Germinal center (tissue), 1 donor: ENCODE data around the gene B4GALT1.
"Not testable (repeated sequence)": the region's sequence is repeated elsewhere in the genome, so short reads cannot be mapped to it uniquely, and the experiment has no call there.

ENCODE experiments used
- DNase-seq: peaks from one replicate; pipeline ENCODE4 v3.0.0; 2012; ENCODE audit warnings: mixed read lengths, low spot score

Gene B4GALT1

DNA sequence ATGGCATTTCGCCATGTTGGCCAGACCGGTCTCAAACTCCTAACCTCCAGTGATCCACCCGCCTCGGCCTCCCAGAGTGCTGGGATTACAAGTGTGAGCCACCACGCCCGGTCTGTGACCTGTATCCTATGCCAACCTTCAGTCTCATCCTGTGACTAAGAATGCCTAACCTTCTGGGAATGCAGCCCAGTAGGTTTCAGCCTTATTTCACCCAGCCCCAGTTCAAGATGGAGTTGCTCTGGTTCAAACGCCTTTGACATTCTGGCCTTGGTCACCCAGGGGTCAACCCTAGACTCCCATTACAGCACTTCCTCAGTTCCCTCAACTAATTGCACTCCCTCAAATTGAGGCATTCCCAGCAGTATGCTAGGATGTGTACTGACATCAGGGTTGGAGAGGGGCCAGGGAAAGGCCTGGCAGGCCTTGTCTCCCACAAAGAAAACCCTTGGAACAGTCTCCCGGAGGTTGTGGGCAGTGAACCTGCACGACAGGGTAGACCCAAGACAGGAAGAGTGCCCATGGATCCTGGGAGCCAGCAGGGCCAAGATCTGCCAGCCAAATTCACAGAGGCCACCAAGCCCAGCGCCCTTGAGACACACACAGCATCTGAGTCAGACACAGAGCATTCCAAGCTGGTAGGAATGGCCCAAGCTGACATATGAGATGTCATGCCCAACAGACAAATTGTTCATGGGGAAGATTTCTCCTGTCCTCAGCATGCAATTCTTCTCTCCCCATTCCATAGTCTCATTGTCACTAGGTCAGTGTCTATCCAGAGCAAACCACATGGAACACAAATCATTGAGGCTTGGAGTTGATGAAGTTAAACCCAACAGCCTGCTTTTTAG lies 65.8 kb downstream of the B4GALT1 start:
- no peak for DNase-seq

GRCh38 chr9:33099754-33100153 lies 67.4 kb downstream of the B4GALT1 start:
- no peak for DNase-seq

DNA sequence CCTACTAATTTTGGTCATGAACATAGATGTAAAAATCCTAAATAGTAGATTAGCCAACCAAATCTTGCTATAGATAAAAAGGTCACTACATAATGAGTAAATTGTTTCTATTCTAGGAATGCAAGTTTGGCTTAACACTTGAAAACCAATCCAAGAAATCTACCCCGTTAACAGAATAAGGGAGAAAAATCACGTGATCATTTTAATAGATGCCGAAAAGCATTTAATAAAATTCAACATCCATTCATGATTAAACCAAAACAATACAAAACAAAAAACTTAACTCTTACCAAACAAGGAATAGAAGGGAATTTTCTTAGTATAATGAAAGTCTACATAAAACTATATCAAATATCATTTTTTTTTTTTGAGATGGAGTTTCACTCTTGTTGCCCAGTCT lies 69.9 kb downstream of the B4GALT1 start:
- no peak for DNase-seq

DNA sequence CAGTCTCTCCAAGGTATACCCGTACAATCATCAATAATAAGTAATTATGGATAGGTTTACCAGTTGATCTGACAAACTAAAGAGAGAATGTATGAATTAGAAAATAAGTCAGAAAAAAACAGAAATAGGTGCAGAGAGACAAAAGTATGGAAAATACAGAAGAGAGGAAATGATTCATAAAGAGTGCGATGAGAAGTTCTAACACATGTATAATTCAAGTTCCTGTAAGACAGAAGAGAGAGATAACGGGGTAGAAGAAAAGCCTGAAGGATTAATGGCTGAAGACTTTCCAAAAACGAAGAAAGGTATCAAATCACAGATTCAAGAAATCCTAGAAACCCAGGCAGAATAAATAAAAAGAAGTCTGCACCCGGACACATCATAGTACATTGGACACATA lies 74.5 kb downstream of the B4GALT1 start:
- no peak for DNase-seq

GRCh38 chr9:33085672-33086071 lies 81.5 kb downstream of the B4GALT1 start:
- not testable (repeated sequence) for DNase-seq

- DNase-seq = no peak
Observed at GRCh38 chr9:33082538-33083326, 84.4 kb downstream of the B4GALT1 start.

GRCh38 chr9:33082128-33082527 lies 85.0 kb downstream of the B4GALT1 start:
- DNase-seq = no peak

DNA sequence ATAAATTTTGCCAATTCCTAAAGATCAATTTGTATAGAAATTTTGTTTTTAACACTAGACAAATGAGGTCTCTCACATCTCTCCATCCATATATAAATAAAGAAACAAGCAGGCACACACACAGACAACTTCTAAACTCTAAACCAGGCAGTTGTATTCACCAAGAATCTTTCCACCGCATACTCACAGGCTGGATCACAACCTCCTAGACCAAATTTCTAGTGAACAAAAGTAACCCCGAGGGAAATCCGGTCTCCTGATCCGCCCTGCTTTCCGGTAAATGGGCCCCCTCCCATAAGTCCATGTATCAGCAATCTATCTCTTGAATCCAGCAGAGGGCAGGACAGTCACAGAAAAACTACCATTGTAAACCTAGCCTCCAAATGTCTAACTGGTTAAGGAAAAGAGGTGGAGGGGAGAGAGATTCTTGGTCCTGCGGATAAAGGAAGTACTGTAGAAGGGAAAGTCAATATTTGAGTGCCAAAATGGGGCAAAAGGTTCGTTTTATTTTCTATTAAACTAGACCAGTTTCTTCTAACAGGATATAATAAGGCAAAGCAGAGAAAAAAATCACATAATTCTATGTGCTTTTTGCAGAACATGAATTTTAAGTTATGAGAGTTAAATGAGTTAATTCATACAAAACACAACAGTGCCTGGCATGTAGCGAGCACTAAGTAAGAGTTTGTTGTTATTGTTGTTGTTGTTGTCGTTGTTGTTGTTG lies 85.8 kb downstream of the B4GALT1 start:
- DNase-seq = peak; percentile 77

GRCh38 chr9:33080534-33080933 lies 86.6 kb downstream of the B4GALT1 start:
- DNase-seq = no peak

DNA sequence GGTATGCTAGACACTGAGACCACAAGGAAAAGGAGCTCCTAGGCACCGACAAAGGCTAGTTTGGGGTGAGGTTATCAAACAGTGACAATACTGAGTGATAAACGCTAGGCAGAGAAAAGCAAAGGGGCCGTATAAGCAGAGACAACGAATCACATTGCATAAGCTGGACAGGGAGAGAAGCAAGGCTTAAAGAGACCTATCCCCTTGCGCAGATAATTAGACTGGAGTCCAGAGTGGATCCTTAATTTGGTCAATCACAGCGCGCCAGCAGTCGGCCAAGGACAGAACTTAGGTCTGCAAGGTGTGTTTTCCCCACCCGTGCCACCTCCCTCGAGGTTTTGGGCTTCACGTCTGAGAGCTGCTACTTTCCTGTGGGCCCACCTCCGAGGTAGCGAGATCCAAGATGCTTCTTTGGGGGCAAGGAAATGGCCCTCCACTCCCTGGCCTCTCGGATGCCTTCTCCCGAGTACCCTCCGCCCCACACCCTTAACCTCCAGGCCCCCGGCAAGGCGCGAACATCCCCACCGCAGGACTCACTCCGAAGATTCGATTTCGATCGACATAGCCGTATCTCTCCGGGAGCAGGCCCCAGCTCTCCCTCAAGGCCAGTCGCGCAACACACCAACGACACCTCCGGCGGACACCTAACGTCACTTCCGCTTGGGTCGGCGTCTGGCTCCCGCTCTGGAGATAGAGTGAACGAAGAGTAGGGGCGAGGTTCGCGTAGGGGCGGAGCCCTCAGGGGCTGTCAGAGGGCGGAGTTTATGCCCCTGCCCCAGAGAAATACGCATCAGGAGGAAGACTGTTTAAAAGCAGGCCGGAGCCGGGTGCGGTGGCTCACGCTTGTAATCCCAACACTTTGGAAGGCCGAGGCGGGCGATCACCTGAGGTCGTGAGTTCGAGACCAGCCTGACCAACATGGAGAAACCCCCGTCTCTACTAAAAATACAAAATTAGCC lies 90.8 kb downstream of the B4GALT1 start, which contains the start of gene SMU1:
Gene SMU1 (minus strand): TSS at position 629 of the 959 bp plus-strand sequence. CDS start 66 bp downstream, at position 563.
- peak; percentile 96 for DNase-seq

DNA sequence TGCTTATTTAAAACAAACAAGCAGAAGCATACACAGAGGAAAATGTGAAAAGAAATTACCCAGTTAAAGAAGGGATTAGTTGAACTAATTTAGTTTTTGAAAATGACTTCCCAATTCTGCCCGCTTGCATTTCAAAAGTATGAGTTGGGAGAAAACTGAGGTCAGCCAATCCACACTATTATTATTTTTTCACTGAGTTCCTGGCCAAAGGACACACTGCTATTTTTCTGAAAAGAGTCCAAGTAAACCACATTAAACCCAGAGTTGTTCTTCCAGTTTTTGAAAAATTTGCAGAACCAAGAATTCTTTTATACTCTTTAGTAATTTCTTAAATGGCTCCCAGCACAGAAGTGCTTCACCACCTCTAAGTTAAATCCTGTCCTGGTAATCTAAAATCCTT lies 98.1 kb downstream of the B4GALT1 start:
- DNase-seq = no peak

DNA sequence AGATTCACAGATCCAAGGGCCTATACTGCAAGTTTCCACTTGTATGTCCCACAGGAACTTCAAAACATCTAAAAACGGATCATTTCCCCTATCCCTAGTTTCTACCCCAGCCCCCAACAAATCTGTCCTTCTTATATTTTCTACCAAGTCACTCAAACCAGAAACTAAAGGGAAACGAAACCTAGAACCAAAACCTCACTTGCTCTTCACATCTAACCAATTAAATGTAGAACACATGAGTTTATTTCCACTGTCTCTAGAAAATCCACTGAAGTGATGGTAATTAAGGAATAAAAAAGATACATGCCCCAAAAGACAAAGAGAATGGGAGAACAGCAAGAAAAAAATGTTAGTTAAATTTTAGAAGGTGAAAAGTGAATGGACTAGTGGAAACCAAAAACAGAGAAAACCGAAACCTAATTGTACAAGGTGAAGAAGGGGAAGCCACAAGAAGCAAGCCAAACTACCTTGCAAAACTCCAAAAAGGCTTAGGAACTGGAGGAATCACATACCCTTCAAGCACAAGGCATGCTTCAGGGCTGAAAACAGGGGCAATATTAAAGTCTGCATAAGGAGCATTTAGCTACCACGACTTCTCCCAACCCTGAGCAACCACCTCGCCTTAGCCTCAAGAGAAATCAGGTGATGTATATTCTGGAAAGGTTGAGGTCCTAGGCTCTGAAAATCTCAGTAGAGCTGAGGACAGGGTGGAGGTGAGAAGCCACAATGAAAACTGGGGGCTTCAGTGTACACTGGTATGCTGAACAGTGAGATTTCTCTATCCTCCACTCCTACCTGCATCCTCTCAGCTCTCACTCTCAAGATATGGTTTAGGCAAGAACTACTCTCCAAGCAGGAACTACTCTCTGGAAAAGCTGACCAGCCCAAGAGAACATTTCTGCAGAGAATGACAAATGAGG lies 101.7 kb downstream of the B4GALT1 start:
- DNase-seq = peak; percentile 57
